Mucosa of descending colon (tissue), 3 donors: ENCODE data around the gene TESPA1. TPM values are rescaled to one million over a fixed set of nuclear protein-coding genes. Genes with fewer than 3 reads are reported as not detected.
"Not testable (repeated sequence)": the region's sequence is repeated elsewhere in the genome, so short reads cannot be mapped to it uniquely, and the experiment has no call there.

Source experiments
- ATAC-seq: fragments of 200-7000 bp; cut with Tn5 transposase; one replicate; pipeline ENCODE4 v1.9.1; 2020; ENCODE audit warnings: mild to moderate bottlenecking, moderate library complexity
- DNase-seq, 3 donors: peaks; one replicate each; pipeline ENCODE4 v3.0.0-alpha.2; 2020
- H3K36me3 ChIP-seq: fragments of 200-600 bp; one replicate; pipeline ENCODE4 v1.8.0; 2021; ENCODE audit warnings: low read depth, mild to moderate bottlenecking
- H3K4me1 ChIP-seq: fragments of 200-600 bp; one replicate; pipeline ENCODE4 v1.8.0; 2021; ENCODE audit warnings: low read depth, mild to moderate bottlenecking
- H3K4me3 ChIP-seq: fragments of 200-600 bp; one replicate; pipeline ENCODE4 v1.8.0; 2021; ENCODE audit warnings: mild to moderate bottlenecking
- H3K9me3 ChIP-seq: fragments of 200-600 bp; one replicate; pipeline ENCODE4 v1.8.0; 2021; ENCODE audit warnings: mild to moderate bottlenecking
- CTCF ChIP-seq: fragments of 200-600 bp; IDR thresholded peaks from one replicate; pipeline ENCODE4 v1.8.0; 2022; ENCODE audit warnings: antibody characterized with exemption, mild to moderate bottlenecking
- intact Hi-C, 2 donors: fragments of 100-400 bp; cut with DNase I in 1 of 2; cut with micrococcal nuclease in 1 of 2; formaldehyde crosslinking; loops; one replicate each; pipeline versions ENCODE4 v1.11.0 to v1.11.1; 2022; cut with DNase I, micrococcal nuclease
- total RNA-seq, 3 donors: library from RNA; stranded (reverse); fragmentation: NEBNext Ultra II Directional in 2 of 3; extraction: Animal tissue kit (Norgen Biotek cat#: 25700) in 2 of 3; gene quantifications; one replicate each; pipeline versions ENCODE4 v1.2.1 to v1.2.4, GENCODE V29; 2021 to 2023
- donor health status: DM: no; HTN: no; CAD: no; lungs with moderate emphysema.
- donor health status: DM: no; HTN: no; CAD: no.
- donor health status: DM: no; HTN: yes; CAD: no.

Gene TESPA1
- total RNA-seq, 3 donors from 2014 or later, result 0.75 to 2.7 (median 1.7) TPM

- Histone ChIP-seq H3K36me3 (no peaks in the 10 kb centered on the region), H3K9me3 (no peaks in the 10 kb centered on the region), H3K4me3 (no peak overlapping the region), H3K4me1 (no peaks in the 10 kb centered on the region)
- intact Hi-C loops, result no loop called here
- no peak for TF ChIP-seq CTCF
- DNase-seq, result no peak
- no peak for ATAC-seq
Observed at GRCh38 chr12:54954228-54954627, 30.3 kb downstream of the TESPA1 start.

GRCh38 chr12:54950071-54950727 lies 34.4 kb downstream of the TESPA1 start:
- H3K4me1 ChIP-seq, result no peaks in the 10 kb centered on the region
- DNase-seq (no peak), ATAC-seq (no peak)
- no peak for TF ChIP-seq CTCF
- intact Hi-C loops, result no loop called here
- no peaks in the 10 kb centered on the region for H3K36me3 ChIP-seq
- H3K4me3 ChIP-seq, result no peak overlapping the region
- H3K9me3 ChIP-seq, result no peaks in the 10 kb centered on the region

- Histone ChIP-seq H3K9me3 (no peaks in the 10 kb centered on the region), H3K4me3 (no peak overlapping the region), H3K36me3 (no peaks in the 10 kb centered on the region), H3K4me1 (no peaks in the 10 kb centered on the region)
- DNase-seq, result no peak
- no peak for TF ChIP-seq CTCF
- intact Hi-C loops, result no loop called here
- ATAC-seq, result no peak
Observed at GRCh38 chr12:54949073-54949711, 35.4 kb downstream of the TESPA1 start.

GRCh38 chr12:54948171-54948570 lies 36.4 kb downstream of the TESPA1 start:
- ATAC-seq (no peak), DNase-seq (no peak)
- no peaks in the 10 kb centered on the region for H3K36me3 ChIP-seq
- H3K9me3 ChIP-seq, result no peaks in the 10 kb centered on the region
- no peak overlapping the region for H3K4me3 ChIP-seq
- intact Hi-C loops, result no loop called here
- TF ChIP-seq CTCF, result no peak
- no peaks in the 10 kb centered on the region for H3K4me1 ChIP-seq

GRCh38 chr12:54945082-54945481 lies 39.5 kb downstream of the TESPA1 start:
- Histone ChIP-seq H3K36me3 (no peaks in the 10 kb centered on the region), H3K9me3 (no peaks in the 10 kb centered on the region), H3K4me1 (no peaks in the 10 kb centered on the region), H3K4me3 (no peak overlapping the region)
- DNase-seq, result no peak
- no peak for TF ChIP-seq CTCF
- ATAC-seq, result no peak
- intact Hi-C loops, result no loop called here

- ATAC-seq, H3K4me1 ChIP-seq, H3K36me3 ChIP-seq, intact Hi-C loops, DNase-seq, H3K9me3 ChIP-seq, H3K4me3 ChIP-seq: not testable (repeated sequence)
Observed at GRCh38 chr12:54943292-54943691, 41.3 kb downstream of the TESPA1 start.
